Neural progenitor cell (in vitro differentiated cells): ENCODE measurements around the gene KRTAP29-1. TPM values are rescaled to one million over a fixed set of nuclear protein-coding genes. Genes with fewer than 3 reads are reported as not detected.

Source experiments
- DNase-seq: peaks from one replicate; pipeline ENCODE4 v3.0.0-alpha.2; 2016; ENCODE audit warnings: low spot score
- H2AFZ ChIP-seq: fragments of 200-600 bp; sonication (generic); replicated peaks from 2 replicates; pipeline ENCODE4 v1.6.1; 2016; ENCODE audit warnings: antibody characterized with exemption
- H3F3A ChIP-seq: fragments of 200-600 bp; sonication (generic); 2 replicates; pipeline ENCODE4 v1.6.1; 2016; ENCODE audit warnings: antibody characterized with exemption, low read depth
- H3K27ac ChIP-seq: fragments of 200-600 bp; sonication (generic); 2 replicates; pipeline ENCODE4 v1.5.1; 2016; ENCODE audit warnings: mild to moderate bottlenecking
- H3K27me3 ChIP-seq: fragments of 200-600 bp; sonication (generic); 2 replicates; pipeline ENCODE4 v1.6.1; 2016; ENCODE audit warnings: mild to moderate bottlenecking, moderate library complexity
- H3K36me3 ChIP-seq: fragments of 200-600 bp; sonication (generic); 2 replicates; pipeline ENCODE4 v1.5.1; 2016
- H3K4me1 ChIP-seq: fragments of 200-600 bp; sonication (generic); 2 replicates; pipeline ENCODE4 v1.6.1; 2016; ENCODE audit warnings: mixed run types
- H3K4me2 ChIP-seq: fragments of 200-600 bp; sonication (generic); 2 replicates; pipeline ENCODE4 v1.6.1; 2016
- H3K4me3 ChIP-seq: fragments of 200-600 bp; sonication (generic); 2 replicates; pipeline ENCODE4 v1.5.1; 2016
- H3K79me2 ChIP-seq: fragments of 200-600 bp; sonication (generic); 2 replicates; pipeline ENCODE4 v1.6.1; 2016; ENCODE audit warnings: low read depth
- H3K9ac ChIP-seq: fragments of 200-600 bp; sonication (generic); 2 replicates; pipeline ENCODE4 v1.6.1; 2016
- H3K9me3 ChIP-seq: fragments of 200-600 bp; sonication (generic); 2 replicates; pipeline ENCODE4 v1.5.1; 2016; ENCODE audit warnings: low read depth
- H4K20me1 ChIP-seq: fragments of 200-600 bp; sonication (generic); 2 replicates; pipeline ENCODE4 v1.6.1; 2016; ENCODE audit warnings: low read depth
- H3K27ac Mint-ChIP-seq: 3 replicates; pipeline ENCODE4 v1.8.0; 2021; ENCODE audit warnings: mixed read lengths
- H3K27me3 Mint-ChIP-seq: 2 replicates; pipeline ENCODE4 v1.8.0; 2022; ENCODE audit warnings: low read depth, mild to moderate bottlenecking, inconsistent platforms, moderate library complexity, mixed read lengths; ENCODE audit not compliant: insufficient read depth
- H3K36me3 Mint-ChIP-seq: 3 replicates; pipeline ENCODE4 v1.8.0; 2021; ENCODE audit warnings: mixed read lengths
- H3K4me1 Mint-ChIP-seq: 3 replicates; pipeline ENCODE4 v1.8.0; 2021; ENCODE audit warnings: mixed read lengths
- H3K4me3 Mint-ChIP-seq: 3 replicates; pipeline ENCODE4 v1.8.0; 2021; ENCODE audit warnings: mild to moderate bottlenecking, moderate library complexity, mixed read lengths
- H3K9me3 Mint-ChIP-seq: 3 replicates; pipeline ENCODE4 v1.8.0; 2020; ENCODE audit warnings: mixed read lengths
- CTCF ChIP-seq: fragments of 200-600 bp; sonication (generic); IDR thresholded peaks from 2 replicates; pipeline ENCODE4 v1.5.1; 2017; ENCODE audit warnings: antibody characterized with exemption, mild to moderate bottlenecking
- EZH2 ChIP-seq: fragments of 200-600 bp; sonication (generic); IDR thresholded peaks from 2 replicates; pipeline ENCODE4 v1.6.1; 2017; ENCODE audit warnings: antibody characterized with exemption, mild to moderate bottlenecking, moderate library complexity
- EZH2phosphoT487 ChIP-seq: fragments of 200-600 bp; sonication (generic); IDR thresholded peaks from 2 replicates; pipeline ENCODE4 v1.6.1; 2017; ENCODE audit warnings: antibody characterized with exemption
- total RNA-seq: library from RNA; depleted of rRNA; stranded (reverse); fragments of >200 nt; gene quantifications from 2 replicates; pipeline ENCODE4 v1.2.3, GENCODE V29; 2015; ENCODE audit warnings: low replicate concordance

Gene KRTAP29-1
- total RNA-seq, 1 donor from 2014 or later = not detected

- no peaks in the 10 kb centered on the region for H3K9me3 ChIP-seq
- no peak overlapping the region for H3K27ac ChIP-seq
- no peaks in the 10 kb centered on the region for H3K9me3 Mint-ChIP-seq
- H3K4me1 Mint-ChIP-seq = no peaks in the 10 kb centered on the region
- DNase-seq = no peak
- H3K9ac ChIP-seq = no peak overlapping the region
- no peak overlapping the region for H3K4me3 ChIP-seq
- H3K27ac Mint-ChIP-seq = no peak overlapping the region
- no peaks in the 10 kb centered on the region for H3K4me1 ChIP-seq
- no peak overlapping the region for H3K4me2 ChIP-seq
- H3K27me3 Mint-ChIP-seq = peaks cover 2% of the 10 kb centered on the region
- H3K36me3 ChIP-seq = no peaks in the 10 kb centered on the region
- H3K4me3 Mint-ChIP-seq = no peak overlapping the region
- H4K20me1 ChIP-seq = no peaks in the 10 kb centered on the region
- no peaks in the 10 kb centered on the region for H3K79me2 ChIP-seq
- no peaks in the 10 kb centered on the region for H3K36me3 Mint-ChIP-seq
- H3F3A ChIP-seq = no peaks in the 10 kb centered on the region
- no peaks in the 10 kb centered on the region for H3K27me3 ChIP-seq
- no peak overlapping the region for H2AFZ ChIP-seq
- TF ChIP-seq EZH2phosphoT487 (no peak), CTCF (no peak), EZH2 (no peak)
These were observed 4.1 kb downstream of the KRTAP29-1 start for GRCh38 chr17:41298458-41299135.

GRCh38 chr17:41296846-41297245 lies 5.8 kb downstream of the KRTAP29-1 start:
- H3K9me3 Mint-ChIP-seq = no peaks in the 10 kb centered on the region
- no peaks in the 10 kb centered on the region for H3K4me1 ChIP-seq
- no peak overlapping the region for H3K27ac ChIP-seq
- H3K79me2 ChIP-seq = no peaks in the 10 kb centered on the region
- TF ChIP-seq CTCF = no peak
- TF ChIP-seq EZH2 = no peak
- H3K4me3 Mint-ChIP-seq = no peak overlapping the region
- H3K4me2 ChIP-seq = no peak overlapping the region
- no peaks in the 10 kb centered on the region for H3K4me1 Mint-ChIP-seq
- H3K27me3 Mint-ChIP-seq = peaks cover 2% of the 10 kb centered on the region
- no peaks in the 10 kb centered on the region for H4K20me1 ChIP-seq
- no peak overlapping the region for H2AFZ ChIP-seq
- no peak overlapping the region for H3K9ac ChIP-seq
- no peak for DNase-seq
- H3K36me3 Mint-ChIP-seq = no peaks in the 10 kb centered on the region
- H3K9me3 ChIP-seq = no peaks in the 10 kb centered on the region
- no peak overlapping the region for H3K4me3 ChIP-seq
- no peak overlapping the region for H3K27ac Mint-ChIP-seq
- no peaks in the 10 kb centered on the region for H3K36me3 ChIP-seq
- no peaks in the 10 kb centered on the region for H3K27me3 ChIP-seq
- H3F3A ChIP-seq = no peaks in the 10 kb centered on the region

- H3K4me1 Mint-ChIP-seq = no peaks in the 10 kb centered on the region
- Histone ChIP-seq H4K20me1 (no peaks in the 10 kb centered on the region), H3K27ac (no peak overlapping the region), H3K36me3 (no peaks in the 10 kb centered on the region), H3K27me3 (no peaks in the 10 kb centered on the region), H3K4me3 (no peak overlapping the region), H3K9ac (no peak overlapping the region), H2AFZ (no peak overlapping the region), H3K4me2 (no peak overlapping the region), H3F3A (no peaks in the 10 kb centered on the region), H3K79me2 (no peaks in the 10 kb centered on the region), H3K9me3 (no peaks in the 10 kb centered on the region), H3K4me1 (no peaks in the 10 kb centered on the region)
- no peak overlapping the region for H3K4me3 Mint-ChIP-seq
- no peak overlapping the region for H3K27ac Mint-ChIP-seq
- H3K36me3 Mint-ChIP-seq = no peaks in the 10 kb centered on the region
- no peaks in the 10 kb centered on the region for H3K9me3 Mint-ChIP-seq
- H3K27me3 Mint-ChIP-seq = no peaks in the 10 kb centered on the region
- DNase-seq = no peak
- TF ChIP-seq EZH2phosphoT487 = no peak
- TF ChIP-seq EZH2 = no peak
- no peak for TF ChIP-seq CTCF
These were observed 8.6 kb downstream of the KRTAP29-1 start for GRCh38 chr17:41294016-41294415.
